ENCODE data around the gene SVEP1. TPM values are rescaled to one million over a fixed set of nuclear protein-coding genes. Genes with fewer than 3 reads are reported as not detected.
A peak's percentile ranks its signal among the peaks of the same experiment; 100 is the strongest.

SVEP1 gene
- total RNA-seq, 1 donor from 2014 or later, result 7.9 TPM

DNA sequence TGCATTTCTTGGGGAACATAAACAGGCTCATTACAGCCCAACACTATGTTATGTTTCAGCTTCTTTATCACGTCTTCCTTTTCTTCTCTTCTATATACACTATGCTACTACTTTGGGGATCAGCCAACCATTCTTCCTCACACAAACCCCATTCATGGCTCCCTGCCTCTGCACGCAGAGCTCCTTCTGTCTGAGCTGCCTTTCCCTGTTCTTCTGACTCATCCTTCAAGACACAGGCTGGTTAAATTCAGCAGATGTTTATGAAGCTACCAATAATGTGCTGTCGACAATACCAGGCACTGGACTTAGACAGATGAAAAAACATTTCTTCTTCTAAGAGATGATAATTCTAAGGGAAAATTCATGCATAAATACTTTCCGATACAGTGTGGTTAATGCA, 139.4 kb downstream of the SVEP1 start:
- Mint-ChIP-seq H3K27ac (no peak overlapping the region), H3K4me3 (no peak overlapping the region), H3K36me3 (no peaks in the 10 kb centered on the region), H3K9me3 (no peaks in the 10 kb centered on the region), H3K4me1 (ENCODE audit: unreplicated experiment) (no peaks in the 10 kb centered on the region), H3K27me3 (peaks cover 4% of the 10 kb centered on the region)
- TF ChIP-seq, protein P1, sequence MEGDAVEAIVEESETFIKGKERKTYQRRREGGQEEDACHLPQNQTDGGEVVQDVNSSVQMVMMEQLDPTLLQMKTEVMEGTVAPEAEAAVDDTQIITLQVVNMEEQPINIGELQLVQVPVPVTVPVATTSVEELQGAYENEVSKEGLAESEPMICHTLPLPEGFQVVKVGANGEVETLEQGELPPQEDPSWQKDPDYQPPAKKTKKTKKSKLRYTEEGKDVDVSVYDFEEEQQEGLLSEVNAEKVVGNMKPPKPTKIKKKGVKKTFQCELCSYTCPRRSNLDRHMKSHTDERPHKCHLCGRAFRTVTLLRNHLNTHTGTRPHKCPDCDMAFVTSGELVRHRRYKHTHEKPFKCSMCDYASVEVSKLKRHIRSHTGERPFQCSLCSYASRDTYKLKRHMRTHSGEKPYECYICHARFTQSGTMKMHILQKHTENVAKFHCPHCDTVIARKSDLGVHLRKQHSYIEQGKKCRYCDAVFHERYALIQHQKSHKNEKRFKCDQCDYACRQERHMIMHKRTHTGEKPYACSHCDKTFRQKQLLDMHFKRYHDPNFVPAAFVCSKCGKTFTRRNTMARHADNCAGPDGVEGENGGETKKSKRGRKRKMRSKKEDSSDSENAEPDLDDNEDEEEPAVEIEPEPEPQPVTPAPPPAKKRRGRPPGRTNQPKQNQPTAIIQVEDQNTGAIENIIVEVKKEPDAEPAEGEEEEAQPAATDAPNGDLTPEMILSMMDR (conservative IDR thresholded peaks at IDR 0.05), result no peak
- no peak for DNase-seq (ENCODE audit: extremely low spot score, unreplicated experiment)

- TF ChIP-seq, protein P1 (conservative IDR thresholded peaks at IDR 0.05), result no peak
- no peaks in the 10 kb centered on the region for H3K4me1 Mint-ChIP-seq (ENCODE audit: unreplicated experiment)
- H3K36me3 Mint-ChIP-seq, result no peaks in the 10 kb centered on the region
- no peak overlapping the region for H3K27ac Mint-ChIP-seq
- DNase-seq (ENCODE audit: extremely low spot score, unreplicated experiment), result no peak
- peaks cover 4% of the 10 kb centered on the region for H3K27me3 Mint-ChIP-seq
- H3K4me3 Mint-ChIP-seq, result no peak overlapping the region
- H3K9me3 Mint-ChIP-seq, result no peaks in the 10 kb centered on the region
Measured at GRCh38 chr9:110432253-110432652, 147.3 kb downstream of the SVEP1 start.

GRCh38 chr9:110429453-110429852, 150.1 kb downstream of the SVEP1 start:
- Mint-ChIP-seq H3K9me3 (no peaks in the 10 kb centered on the region), H3K36me3 (no peaks in the 10 kb centered on the region)

GRCh38 chr9:110427497-110428104, 151.9 kb downstream of the SVEP1 start:
- Mint-ChIP-seq H3K9me3 (no peaks in the 10 kb centered on the region), H3K27ac (no peak overlapping the region), H3K36me3 (no peaks in the 10 kb centered on the region), H3K4me3 (no peak overlapping the region), H3K4me1 (ENCODE audit: unreplicated experiment) (no peaks in the 10 kb centered on the region), H3K27me3 (no peaks in the 10 kb centered on the region)
- no peak for DNase-seq (ENCODE audit: extremely low spot score, unreplicated experiment)
- TF ChIP-seq, protein P1 (conservative IDR thresholded peaks at IDR 0.05), result peak; percentile 69

More at GRCh38 chr9:110429453-110429852, 150.1 kb downstream of the SVEP1 start:
- H3K4me1 Mint-ChIP-seq (ENCODE audit: unreplicated experiment), result no peaks in the 10 kb centered on the region
- no peak overlapping the region for H3K27ac Mint-ChIP-seq
- H3K4me3 Mint-ChIP-seq, result no peak overlapping the region
- DNase-seq (ENCODE audit: extremely low spot score, unreplicated experiment), result no peak
- TF ChIP-seq, protein P1 (conservative IDR thresholded peaks at IDR 0.05), result no peak
- no peaks in the 10 kb centered on the region for H3K27me3 Mint-ChIP-seq

- Mint-ChIP-seq H3K4me3 (no peak overlapping the region), H3K27me3 (no peaks in the 10 kb centered on the region), H3K4me1 (ENCODE audit: unreplicated experiment) (no peaks in the 10 kb centered on the region), H3K9me3 (no peaks in the 10 kb centered on the region), H3K36me3 (no peaks in the 10 kb centered on the region), H3K27ac (no peak overlapping the region)
- TF ChIP-seq, protein P1 (conservative IDR thresholded peaks at IDR 0.05), result peak; percentile 58
- no peak for DNase-seq (ENCODE audit: extremely low spot score, unreplicated experiment)
Measured at GRCh38 chr9:110426052-110426709, 153.4 kb downstream of the SVEP1 start.

All from type B pancreatic cell (in vitro differentiated cells).